K562 (cell line): Measurements from ENCODE around the gene AHCYL2. TPM values are rescaled to one million over a fixed set of nuclear protein-coding genes. Genes with fewer than 3 reads are reported as not detected.

Experiments used
- BCOR ChIP-seq: fragments of 450-650 bp; IDR thresholded peaks from 2 replicates; pipeline ENCODE4 v1.6.1; 2016
- CEBPG ChIP-seq, 3 experiments: fragments of 200-800 bp in 1 of 3; sonication (Bioruptor generic) in 1 of 3; sonication (generic) in 1 of 3; formaldehyde crosslinking in 1 of 3; IDR thresholded peaks in 2 of 3; conservative IDR thresholded peaks in 1 of 3; 2 replicates each; pipeline versions ENCODE4 v1.6.1 to v1.8.0; 2016 to 2022; ENCODE audit warnings: missing compliant biosample characterization in 2 of 3, missing genetic modification characterization in 2 of 3, mild to moderate bottlenecking in 1 of 3, missing genetic modification reagents in 1 of 3
- CREM ChIP-seq: IDR thresholded peaks from 2 replicates; pipeline ENCODE4 v1.6.1; 2014; ENCODE audit warnings: antibody characterized with exemption, low read depth
- EP300 ChIP-seq: IDR thresholded peaks from 2 replicates; pipeline ENCODE4 v1.6.1; 2012; ENCODE audit warnings: low read length, improper control_type of control experiment
- MYBL2 ChIP-seq, 2 experiments: fragments of 450-650 bp in 1 of 2; sonication (generic) in 1 of 2; formaldehyde crosslinking in 1 of 2; IDR thresholded peaks; 2 replicates each; pipeline versions ENCODE4 v1.6.1 to v1.8.1; 2017 to 2022; ENCODE audit warnings: borderline replicate concordance in 1 of 2, inconsistent platforms in 1 of 2, low read depth in 1 of 2, mild to moderate bottlenecking in 1 of 2, missing genetic modification reagents in 1 of 2, moderate library complexity in 1 of 2
- NFXL1 ChIP-seq: fragments of 450-650 bp; formaldehyde crosslinking; IDR thresholded peaks from 2 replicates; pipeline ENCODE4 v1.4.0; 2021; ENCODE audit warnings: mild to moderate bottlenecking
- SMARCA5 ChIP-seq: fragments of 450-650 bp; IDR thresholded peaks from 2 replicates; pipeline ENCODE4 v1.6.1; 2016
- USF1 ChIP-seq: sonication (generic); formaldehyde crosslinking; IDR thresholded peaks from 2 replicates; pipeline ENCODE4 v1.9.0; 2022; ENCODE audit warnings: mild to moderate bottlenecking, missing genetic modification reagents
- ZNF318 ChIP-seq, 2 experiments: fragments of 450-650 bp; IDR thresholded peaks; 2 replicates each; pipeline ENCODE4 v1.6.1; 2016; ENCODE audit warnings: mild to moderate bottlenecking in 2 of 2, borderline replicate concordance in 1 of 2, low read depth in 1 of 2, moderate library complexity in 1 of 2
- polyA plus RNA-seq, 8 experiments: library from polyadenylated mRNA; depleted of rRNA in 4 of 8; stranded (reverse) in 5 of 8; unstranded in 3 of 8; fragments of >200 nt; fragmentation: Nextera tagmentation in 2 of 8; fragmentation: Illumina TruSeq in 1 of 8; extraction: Ambion mirVana in 2 of 8; extraction: Trizol in 1 of 8; gene quantifications; 2 replicates each; pipeline versions ENCODE4 v1.2.1 to v1.2.3, GENCODE V29; 2011 to 2014; ENCODE audit warnings: inconsistent platforms in 1 of 8, missing spikeins in 1 of 8
- total RNA-seq, 7 experiments: library from RNA; depleted of rRNA in 6 of 7; stranded (reverse); fragments of >200 nt in 6 of 7; fragmentation: Illumina TruSeq in 2 of 7; extraction: Trizol in 2 of 7; gene quantifications; 2 replicates each; pipeline versions ENCODE4 v1.2.1 to v1.2.3, GENCODE V29; 2011 to 2021; ENCODE audit warnings: low replicate concordance in 1 of 7

Gene AHCYL2
- total and polyA plus RNA-seq, 9 of the 15 experiments (the other 6 are each of a cell fraction or from before 2014, with no cell fraction given) = 0.93 to 10.5 (median 5.2) TPM

GRCh38 chr7:129433847-129434674, 209.2 kb downstream of the AHCYL2 start, which contains the start of gene STRIP2 (continued):
- no peak for TF ChIP-seq ZNF318 (IDR thresholded peaks at IDR 0.05; ENCODE audit: borderline replicate concordance in 1 of 2, low read depth in 1 of 2)
- TF ChIP-seq USF1 = peak; percentile 34
- 0 out of 2 replicates have a peak, but pooled peaks have one; percentile 12 for TF ChIP-seq EP300
- no peak for TF ChIP-seq SMARCA5
- TF ChIP-seq MYBL2 (IDR thresholded peaks at IDR 0.05; ENCODE audit: low read depth) = no peak
- no peak for TF ChIP-seq MYBL2 (CRISPR knock-in tag; IDR thresholded peaks at IDR 0.05; ENCODE audit: borderline replicate concordance)
- 0 out of 2 replicates have a peak, but pooled peaks have one; percentile 11 for TF ChIP-seq BCOR
- TF ChIP-seq NFXL1 (CRISPR knock-in tag) = no peak
- no peak for TF ChIP-seq CEBPG (CRISPR knock-in tag; IDR thresholded peaks at IDR 0.05)
- no peak for TF ChIP-seq CEBPG (tag; conservative IDR thresholded peaks at IDR 0.05 in 1 of 2, IDR thresholded peaks at IDR 0.05 in 1 of 2)
- peak; percentile 55 for TF ChIP-seq CREM
